ENCODE measurements around the gene TMEM128.

- TF ChIP-seq, protein P1, sequence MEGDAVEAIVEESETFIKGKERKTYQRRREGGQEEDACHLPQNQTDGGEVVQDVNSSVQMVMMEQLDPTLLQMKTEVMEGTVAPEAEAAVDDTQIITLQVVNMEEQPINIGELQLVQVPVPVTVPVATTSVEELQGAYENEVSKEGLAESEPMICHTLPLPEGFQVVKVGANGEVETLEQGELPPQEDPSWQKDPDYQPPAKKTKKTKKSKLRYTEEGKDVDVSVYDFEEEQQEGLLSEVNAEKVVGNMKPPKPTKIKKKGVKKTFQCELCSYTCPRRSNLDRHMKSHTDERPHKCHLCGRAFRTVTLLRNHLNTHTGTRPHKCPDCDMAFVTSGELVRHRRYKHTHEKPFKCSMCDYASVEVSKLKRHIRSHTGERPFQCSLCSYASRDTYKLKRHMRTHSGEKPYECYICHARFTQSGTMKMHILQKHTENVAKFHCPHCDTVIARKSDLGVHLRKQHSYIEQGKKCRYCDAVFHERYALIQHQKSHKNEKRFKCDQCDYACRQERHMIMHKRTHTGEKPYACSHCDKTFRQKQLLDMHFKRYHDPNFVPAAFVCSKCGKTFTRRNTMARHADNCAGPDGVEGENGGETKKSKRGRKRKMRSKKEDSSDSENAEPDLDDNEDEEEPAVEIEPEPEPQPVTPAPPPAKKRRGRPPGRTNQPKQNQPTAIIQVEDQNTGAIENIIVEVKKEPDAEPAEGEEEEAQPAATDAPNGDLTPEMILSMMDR (conservative IDR thresholded peaks at IDR 0.05 in 1 of 2, IDR thresholded peaks at IDR 0.05 in 1 of 2; ENCODE audit: low read depth in 1 of 2, low read length in 2 of 2) = no peak
- TF ChIP-seq EZH2 (IDR thresholded peaks at IDR 0.05; ENCODE audit: low read length, missing control alignments) = no peak
These were observed 47.4 kb downstream of the TMEM128 start for GRCh38 chr4:4200624-4201023.

Data from fibroblast of lung (primary cell).